Keratinocyte (primary cell): ENCODE results near the gene PIH1D1. TPM values are rescaled to one million over a fixed set of nuclear protein-coding genes. Genes with fewer than 3 reads are reported as not detected.

Source experiments
- DNase-seq: peaks from one replicate; pipeline ENCODE4 v3.0.0-alpha.2; 2011; ENCODE audit warnings: low read depth, missing footprints, low spot score
- FAIRE-seq: peaks from 2 replicates; lab custom pipeline; 2011; peaks lifted over from hg19 to GRCh38; lab: Jason Lieb, UNC
- H2AFZ ChIP-seq: 2 replicates; pipeline ENCODE4 v1.6.0; 2012; ENCODE audit warnings: low read length, control low read depth, inconsistent platforms; ENCODE audit not compliant: control insufficient read depth
- H3K27ac ChIP-seq: 2 replicates; pipeline ENCODE4 v1.5.1; 2011; ENCODE audit warnings: low read length; ENCODE audit not compliant: control insufficient read depth, insufficient read depth
- H3K27me3 ChIP-seq: 3 replicates; pipeline ENCODE4 v1.6.0; 2011; ENCODE audit warnings: low read length; ENCODE audit not compliant: control insufficient read depth, insufficient read depth; ENCODE audit errors: extremely low read depth
- H3K36me3 ChIP-seq, 2 experiments: 2 replicates in 1 of 2; 3 replicates in 1 of 2; pipeline ENCODE4 v1.5.1; 2011; ENCODE audit warnings: low read length in 2 of 2, mild to moderate bottlenecking in 1 of 2; ENCODE audit not compliant: control insufficient read depth in 2 of 2, insufficient read depth in 2 of 2; ENCODE audit errors: extremely low read depth in 1 of 2
- H3K4me1 ChIP-seq: 3 replicates; pipeline ENCODE4 v1.5.1; 2011; ENCODE audit warnings: low read length; ENCODE audit not compliant: control insufficient read depth, insufficient read depth; ENCODE audit errors: extremely low read depth
- H3K4me2 ChIP-seq: 3 replicates; pipeline ENCODE4 v1.6.0; 2011; ENCODE audit warnings: low read depth, low read length; ENCODE audit not compliant: control insufficient read depth, insufficient read depth; ENCODE audit errors: extremely low read depth
- H3K4me3 ChIP-seq, 3 experiments: fragments of 200-600 bp in 1 of 3; sonication (generic) in 1 of 3; 2 replicates in 2 of 3; 3 replicates in 1 of 3; pipeline ENCODE4 v1.5.1; 2011 to 2016; ENCODE audit warnings: low read length in 3 of 3, mild to moderate bottlenecking in 3 of 3, control low read depth in 2 of 3, inconsistent platforms in 1 of 3, low read depth in 1 of 3, mixed read lengths in 1 of 3, mixed run types in 1 of 3, moderate library complexity in 1 of 3; ENCODE audit not compliant: control insufficient read depth in 2 of 3, insufficient read depth in 2 of 3; ENCODE audit errors: extremely low read depth in 1 of 3
- H3K79me2 ChIP-seq: 2 replicates; pipeline ENCODE4 v1.6.0; 2012; ENCODE audit warnings: low read length; ENCODE audit not compliant: control insufficient read depth, insufficient read depth
- H3K9ac ChIP-seq: 3 replicates; pipeline ENCODE4 v1.6.0; 2011; ENCODE audit warnings: low read length; ENCODE audit not compliant: control insufficient read depth, insufficient read depth; ENCODE audit errors: extremely low read depth
- H3K9me1 ChIP-seq: 3 replicates; pipeline ENCODE4 v1.6.0; 2011; ENCODE audit warnings: low read length; ENCODE audit not compliant: control insufficient read depth, insufficient read depth; ENCODE audit errors: extremely low read depth
- H3K9me3 ChIP-seq: 2 replicates; pipeline ENCODE4 v1.5.1; 2012; ENCODE audit warnings: low read depth, low read length; ENCODE audit not compliant: control insufficient read depth
- H4K20me1 ChIP-seq: 3 replicates; pipeline ENCODE4 v1.6.0; 2011; ENCODE audit warnings: low read length; ENCODE audit not compliant: control insufficient read depth, insufficient read depth; ENCODE audit errors: extremely low read depth
- EZH2 ChIP-seq: IDR thresholded peaks from one replicate; pipeline ENCODE4 v1.6.1; 2012; ENCODE audit warnings: inconsistent platforms, mild to moderate bottlenecking, low read length, moderate library complexity
- dilution Hi-C: fragments of 300-500 bp; cut with MboI; formaldehyde crosslinking; loops from one replicate; pipeline ENCODE4 v1.7.0; 2020; ENCODE audit warnings: low sequenced_read_pairs; ENCODE audit not compliant: extremely low pct_ligation_motif_present
- polyA plus RNA-seq, 5 experiments: library from polyadenylated mRNA; depleted of rRNA in 3 of 5; stranded (reverse) in 3 of 5; stranded (forward) in 1 of 5; unstranded in 1 of 5; fragments of >200 nt; gene quantifications; 1 replicate in 1 of 5; 2 replicates in 3 of 5; 3 replicates in 1 of 5; pipeline versions ENCODE4 v1.2.1 to v1.2.3, GENCODE V29; 2011 to 2012; ENCODE audit warnings: missing spikeins in 2 of 5, low read depth in 1 of 5, low replicate concordance in 1 of 5
- TF ChIP-seq, protein P1 (sequence below), 3 experiments: IDR thresholded peaks in 1 of 3; conservative IDR thresholded peaks in 1 of 3; optimal IDR thresholded peaks in 1 of 3; 2 replicates in 2 of 3; 3 replicates in 1 of 3; pipeline versions ENCODE3 to v1.5.1; 2011; ENCODE audit warnings: low read length in 3 of 3, mild to moderate bottlenecking in 3 of 3, moderate library complexity in 2 of 3, control low read depth in 1 of 3, inconsistent platforms in 1 of 3; ENCODE audit not compliant: insufficient read depth in 2 of 3; ENCODE audit errors: extremely low read depth in 1 of 3

Gene PIH1D1
- polyA plus RNA-seq, 1 donor (not counting 4 experiments of a cell fraction or from before 2014, with no cell fraction given) = 37.8 TPM

DNA sequence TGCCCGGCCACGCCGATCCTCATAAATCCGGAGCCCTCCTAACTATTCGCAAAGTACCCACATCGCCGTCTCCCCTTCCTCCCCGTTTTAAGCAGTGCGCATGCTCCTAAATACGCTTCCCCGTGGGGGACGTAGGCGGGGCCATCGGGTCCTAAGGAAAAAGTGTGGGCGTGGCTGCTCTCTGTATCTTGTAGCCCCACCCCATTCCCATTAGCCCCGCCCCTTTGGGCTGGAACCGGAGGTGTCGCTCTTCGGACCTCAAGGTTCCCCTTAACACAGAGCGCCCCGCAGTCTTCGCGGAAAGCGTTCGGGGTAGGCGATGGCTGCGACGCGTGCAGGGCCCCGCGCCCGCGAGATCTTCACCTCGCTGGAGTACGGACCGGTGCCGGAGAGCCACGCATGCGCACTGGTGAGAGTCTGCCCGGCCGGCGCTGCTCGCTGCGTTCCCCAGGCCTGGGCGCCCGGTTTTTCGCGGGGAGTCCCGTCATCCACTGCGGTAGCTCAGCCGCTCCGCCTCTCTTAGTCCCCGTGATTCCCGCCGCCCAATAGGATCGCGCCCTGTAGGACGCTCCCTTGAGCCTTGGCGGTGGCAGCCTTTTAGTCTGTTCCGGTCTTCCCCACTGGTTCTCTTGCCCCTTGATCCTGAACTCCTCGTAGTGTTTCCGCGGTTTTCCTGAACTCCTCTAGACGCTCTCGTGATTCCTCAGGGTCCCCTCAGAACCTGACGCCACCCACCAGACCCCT is 1.6 kb upstream of the PIH1D1 start, which contains the start of gene ALDH16A1:
Gene ALDH16A1 (plus strand): TSS at position 213 of the 744 bp plus-strand sequence. CDS start 107 bp downstream, at position 320.
- FAIRE-seq = peak; percentile 60
- Histone ChIP-seq H3K4me2 (peak within 1 kb of the TSS; percentile 86), H3K9ac (peak within 1 kb of the TSS; percentile 99), H3K9me1 (no peaks in the 10 kb centered on the region), H2AFZ (peak within 1 kb of the TSS; percentile 92), H3K4me1 (peaks cover 13% of the 10 kb centered on the region), H3K27ac (peak within 1 kb of the TSS; percentile 97), H3K27me3 (no peaks in the 10 kb centered on the region), H3K79me2 (peaks cover 21% of the 10 kb centered on the region), H3K36me3 (peaks cover 5 to 7% of the 10 kb centered on the region in 2 experiments), H3K4me3 (peak within 1 kb of the TSS; percentile 67 to 98 (median 68)), H3K9me3 (no peaks in the 10 kb centered on the region), H4K20me1 (no peaks in the 10 kb centered on the region)
- TF ChIP-seq, protein P1, sequence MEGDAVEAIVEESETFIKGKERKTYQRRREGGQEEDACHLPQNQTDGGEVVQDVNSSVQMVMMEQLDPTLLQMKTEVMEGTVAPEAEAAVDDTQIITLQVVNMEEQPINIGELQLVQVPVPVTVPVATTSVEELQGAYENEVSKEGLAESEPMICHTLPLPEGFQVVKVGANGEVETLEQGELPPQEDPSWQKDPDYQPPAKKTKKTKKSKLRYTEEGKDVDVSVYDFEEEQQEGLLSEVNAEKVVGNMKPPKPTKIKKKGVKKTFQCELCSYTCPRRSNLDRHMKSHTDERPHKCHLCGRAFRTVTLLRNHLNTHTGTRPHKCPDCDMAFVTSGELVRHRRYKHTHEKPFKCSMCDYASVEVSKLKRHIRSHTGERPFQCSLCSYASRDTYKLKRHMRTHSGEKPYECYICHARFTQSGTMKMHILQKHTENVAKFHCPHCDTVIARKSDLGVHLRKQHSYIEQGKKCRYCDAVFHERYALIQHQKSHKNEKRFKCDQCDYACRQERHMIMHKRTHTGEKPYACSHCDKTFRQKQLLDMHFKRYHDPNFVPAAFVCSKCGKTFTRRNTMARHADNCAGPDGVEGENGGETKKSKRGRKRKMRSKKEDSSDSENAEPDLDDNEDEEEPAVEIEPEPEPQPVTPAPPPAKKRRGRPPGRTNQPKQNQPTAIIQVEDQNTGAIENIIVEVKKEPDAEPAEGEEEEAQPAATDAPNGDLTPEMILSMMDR (optimal IDR thresholded peaks at IDR 0.05 in 1 of 3, IDR thresholded peaks at IDR 0.05 in 1 of 3, conservative IDR thresholded peaks at IDR 0.05 in 1 of 3; ENCODE audit: extremely low read depth in 1 of 3, insufficient read depth in 2 of 3, low read length in 3 of 3) = no peak
- TF ChIP-seq EZH2 = no peak
- DNase-seq = peak; percentile 90
- dilution Hi-C loops = no loop called here

DNA sequence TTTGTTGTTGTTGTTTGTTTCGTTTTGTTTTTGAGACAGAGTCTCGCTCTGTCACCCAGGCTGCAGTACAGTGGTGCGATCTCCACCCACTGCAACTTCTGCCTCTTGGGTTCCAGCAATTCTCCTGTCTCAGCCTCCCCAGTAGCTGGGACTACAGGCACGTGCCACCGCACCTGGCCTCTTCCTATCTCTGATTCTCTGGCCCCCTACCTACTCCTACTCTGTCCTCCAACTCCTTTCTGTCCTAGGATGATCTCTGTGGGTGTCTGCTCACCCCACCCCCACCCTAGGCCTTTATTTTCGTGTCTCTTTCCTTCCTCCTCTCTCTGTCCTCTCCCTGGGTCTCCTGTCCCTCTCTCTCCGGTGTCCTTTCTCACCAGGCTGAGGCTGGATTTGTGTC is 1.2 kb downstream of the PIH1D1 start:
- H3K4me2 ChIP-seq = peak overlapping the region; percentile 96
- TF ChIP-seq, protein P1 (optimal IDR thresholded peaks at IDR 0.05 in 1 of 3, IDR thresholded peaks at IDR 0.05 in 1 of 3, conservative IDR thresholded peaks at IDR 0.05 in 1 of 3; ENCODE audit: extremely low read depth in 1 of 3, insufficient read depth in 2 of 3, low read length in 3 of 3) = no peak
- TF ChIP-seq EZH2 = no peak
- DNase-seq (no peak), FAIRE-seq (no peak)
- H3K4me1 ChIP-seq = peaks cover 13% of the 10 kb centered on the region
- peak overlapping the region; percentile 26 for H3K27ac ChIP-seq
- peak overlapping the region; percentile 93 for H3K9ac ChIP-seq
- H3K9me1 ChIP-seq = no peaks in the 10 kb centered on the region
- no peaks in the 10 kb centered on the region for H4K20me1 ChIP-seq
- dilution Hi-C loops = no loop called here
- no peak overlapping the region for H2AFZ ChIP-seq
- peaks cover 7 to 13% of the 10 kb centered on the region in 2 experiments for H3K36me3 ChIP-seq
- H3K9me3 ChIP-seq = no peaks in the 10 kb centered on the region
- H3K4me3 ChIP-seq = peak overlapping the region; percentile 56 to 88 (median 78)
- no peaks in the 10 kb centered on the region for H3K27me3 ChIP-seq
- H3K79me2 ChIP-seq = peaks cover 21% of the 10 kb centered on the region
